ENCODE data around the gene HCK. TPM values are rescaled to one million over a fixed set of nuclear protein-coding genes. Genes with fewer than 3 reads are reported as not detected.

HCK gene
- total RNA-seq, 4 donors from 2014 or later, result 1.4 to 4.7 (median 4.2) TPM

DNA sequence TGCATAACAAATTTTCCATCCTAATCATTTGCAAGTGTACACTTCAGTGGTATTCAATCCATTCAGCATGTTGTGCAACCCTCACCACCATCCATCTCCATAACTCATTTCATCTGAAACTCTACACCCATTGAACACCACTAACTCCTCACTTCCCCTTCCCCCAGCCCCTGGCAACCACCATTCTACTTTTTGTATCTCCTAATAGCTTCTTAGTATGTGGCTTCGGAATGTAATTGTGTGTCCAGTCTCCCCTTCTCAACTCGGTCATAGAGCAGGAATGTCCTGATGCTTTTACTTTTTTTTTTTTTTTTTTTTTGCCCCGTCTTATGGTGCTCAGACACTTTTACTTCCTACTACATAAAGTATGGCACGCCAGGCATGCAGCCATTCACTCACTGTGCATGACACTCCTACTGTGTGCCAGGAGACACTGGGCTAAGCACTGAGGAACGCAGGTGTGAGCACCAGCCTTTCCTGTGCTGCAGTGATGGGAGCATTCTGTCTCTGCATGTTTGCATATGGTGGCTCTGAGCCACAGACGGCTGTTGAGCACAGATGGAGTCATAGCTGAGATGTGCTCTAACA, 15.3 kb downstream of the HCK start:
- DNase-seq (no peak), ATAC-seq (peak in 1 of 2 donors; percentile 66)
- Histone ChIP-seq H3K36me3 (no peaks in the 10 kb centered on the region), H3K4me1 (peaks cover 0 to 6% of the 10 kb centered on the region in 2 donors), H3K9me3 (no peaks in the 10 kb centered on the region), H3K4me3 (no peak overlapping the region), H3K27me3 (no peaks in the 10 kb centered on the region), H3K27ac (no peak overlapping the region)
- intact Hi-C loops (cut with DNase I; ENCODE audit: low total_unique reads), result no loop called here
- TF ChIP-seq POLR2A (IDR thresholded peaks at IDR 0.05), result no peak
- TF ChIP-seq, protein P1, sequence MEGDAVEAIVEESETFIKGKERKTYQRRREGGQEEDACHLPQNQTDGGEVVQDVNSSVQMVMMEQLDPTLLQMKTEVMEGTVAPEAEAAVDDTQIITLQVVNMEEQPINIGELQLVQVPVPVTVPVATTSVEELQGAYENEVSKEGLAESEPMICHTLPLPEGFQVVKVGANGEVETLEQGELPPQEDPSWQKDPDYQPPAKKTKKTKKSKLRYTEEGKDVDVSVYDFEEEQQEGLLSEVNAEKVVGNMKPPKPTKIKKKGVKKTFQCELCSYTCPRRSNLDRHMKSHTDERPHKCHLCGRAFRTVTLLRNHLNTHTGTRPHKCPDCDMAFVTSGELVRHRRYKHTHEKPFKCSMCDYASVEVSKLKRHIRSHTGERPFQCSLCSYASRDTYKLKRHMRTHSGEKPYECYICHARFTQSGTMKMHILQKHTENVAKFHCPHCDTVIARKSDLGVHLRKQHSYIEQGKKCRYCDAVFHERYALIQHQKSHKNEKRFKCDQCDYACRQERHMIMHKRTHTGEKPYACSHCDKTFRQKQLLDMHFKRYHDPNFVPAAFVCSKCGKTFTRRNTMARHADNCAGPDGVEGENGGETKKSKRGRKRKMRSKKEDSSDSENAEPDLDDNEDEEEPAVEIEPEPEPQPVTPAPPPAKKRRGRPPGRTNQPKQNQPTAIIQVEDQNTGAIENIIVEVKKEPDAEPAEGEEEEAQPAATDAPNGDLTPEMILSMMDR (IDR thresholded peaks at IDR 0.05 in 4 of 5, conservative IDR thresholded peaks at IDR 0.05 in 1 of 5), result no peak
- in situ Hi-C loops (cut with MboI; ENCODE audit: low sequenced_read_pairs in 4 of 4), result no loop called here

DNA sequence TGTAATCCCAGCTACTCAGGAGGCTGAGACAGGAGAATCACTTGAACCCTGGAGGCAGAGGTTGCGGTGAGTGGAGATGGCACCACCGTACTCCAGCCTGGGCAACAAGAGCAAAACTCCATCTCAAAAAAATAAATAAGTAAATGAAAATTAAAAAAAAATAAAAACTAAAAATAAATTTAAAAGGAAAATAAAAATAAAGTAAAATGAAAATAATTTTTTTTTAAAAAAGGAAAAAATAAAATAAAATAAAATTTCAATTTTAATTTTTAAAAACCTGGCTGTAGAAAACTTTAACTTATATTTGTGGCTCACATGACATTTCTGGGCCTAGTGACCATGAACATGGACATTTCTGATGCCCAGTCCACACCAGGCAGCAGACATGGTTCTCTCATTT, 16.1 kb downstream of the HCK start:
- ATAC-seq, result no peak
- Histone ChIP-seq H3K9me3 (no peaks in the 10 kb centered on the region), H3K27me3 (no peaks in the 10 kb centered on the region), H3K4me1 (peaks cover 0 to 6% of the 10 kb centered on the region in 2 donors), H3K27ac (no peak overlapping the region), H3K4me3 (no peak overlapping the region), H3K36me3 (no peaks in the 10 kb centered on the region)
- no peak for DNase-seq
- in situ Hi-C loops (cut with MboI; ENCODE audit: low sequenced_read_pairs in 4 of 4), result no loop called here
- intact Hi-C loops (cut with DNase I; ENCODE audit: low total_unique reads), result no loop called here
- TF ChIP-seq, protein P1 (IDR thresholded peaks at IDR 0.05 in 4 of 5, conservative IDR thresholded peaks at IDR 0.05 in 1 of 5), result no peak
- no peak for TF ChIP-seq POLR2A (IDR thresholded peaks at IDR 0.05)

- Histone ChIP-seq H3K4me1 (peaks cover 0 to 4% of the 10 kb centered on the region in 2 donors), H3K36me3 (no peaks in the 10 kb centered on the region), H3K9me3 (no peaks in the 10 kb centered on the region), H3K27ac (no peak overlapping the region), H3K4me3 (no peak overlapping the region), H3K27me3 (peaks cover 0 to 1% (median 0%) of the 10 kb centered on the region in 3 donors)
- DNase-seq, result no peak
- intact Hi-C loops (cut with DNase I; ENCODE audit: low total_unique reads) (no loop called here), in situ Hi-C loops (cut with MboI; ENCODE audit: low sequenced_read_pairs in 4 of 4) (no loop called here)
- no peak for ATAC-seq
- TF ChIP-seq, protein P1 (IDR thresholded peaks at IDR 0.05 in 4 of 5, conservative IDR thresholded peaks at IDR 0.05 in 1 of 5), result no peak
- TF ChIP-seq POLR2A (IDR thresholded peaks at IDR 0.05), result no peak
These were observed 17.7 kb downstream of the HCK start for GRCh38 chr20:32069711-32070110.

DNA sequence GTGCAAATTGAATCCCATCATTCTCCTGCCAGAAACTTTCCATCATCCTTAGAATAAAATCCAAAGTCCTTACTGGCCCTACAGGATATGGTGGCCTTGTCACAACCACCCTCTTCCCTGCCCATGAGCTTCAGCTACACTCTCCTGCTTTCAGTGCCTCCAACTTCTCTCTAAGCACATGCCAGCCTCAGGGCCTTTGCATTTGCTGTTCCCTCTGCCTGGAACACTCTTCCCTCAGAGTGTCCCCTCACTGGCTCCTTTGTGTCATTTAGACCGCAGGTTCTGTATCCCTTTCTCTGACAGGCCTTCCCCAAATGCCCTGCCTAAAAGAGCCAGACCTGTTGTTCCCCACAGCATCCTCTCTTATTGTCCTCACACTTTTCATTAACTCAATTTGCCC, 18.2 kb downstream of the HCK start:
- intact Hi-C loops (cut with DNase I; ENCODE audit: low total_unique reads), result no loop called here
- Histone ChIP-seq H3K27me3 (peaks cover 0 to 4% (median 0%) of the 10 kb centered on the region in 3 donors), H3K36me3 (no peaks in the 10 kb centered on the region), H3K4me1 (peaks cover 0 to 3% of the 10 kb centered on the region in 2 donors), H3K9me3 (no peaks in the 10 kb centered on the region), H3K4me3 (no peak overlapping the region), H3K27ac (no peak overlapping the region)
- ATAC-seq (no peak), DNase-seq (no peak)
- TF ChIP-seq, protein P1 (IDR thresholded peaks at IDR 0.05 in 4 of 5, conservative IDR thresholded peaks at IDR 0.05 in 1 of 5), result no peak
- no peak for TF ChIP-seq POLR2A (IDR thresholded peaks at IDR 0.05)
- in situ Hi-C loops (cut with MboI; ENCODE audit: low sequenced_read_pairs in 4 of 4), result no loop called here
